AG04450 (cell line): ENCODE data around the gene SPCS2. TPM values are rescaled to one million over a fixed set of nuclear protein-coding genes. Genes with fewer than 3 reads are reported as not detected.
"Not testable (repeated sequence)": the region's sequence is repeated elsewhere in the genome, so short reads cannot be mapped to it uniquely, and the experiment has no call there.

Experiments
- CTCF ChIA-PET: fragments of 300-600, 350-600 bp; formaldehyde crosslinking; extraction: SDS; loops from one replicate; lab custom pipeline; 2022; ENCODE audit warnings: antibody characterized with exemption, inconsistent platforms; lab: Charles Lee
- POLR2A ChIA-PET: fragments of 350-600 bp; formaldehyde crosslinking; extraction: SDS; loops from one replicate; lab custom pipeline; 2021; ENCODE audit warnings: antibody characterized with exemption, inconsistent platforms; lab: Yijun Ruan, JAX
- DNase-seq: peaks from one replicate; pipeline ENCODE4 v3.0.0-alpha.2; 2011; ENCODE audit warnings: low read depth, low spot score
- H3K27ac ChIP-seq: one replicate; pipeline ENCODE4 v1.5.1; 2012; ENCODE audit warnings: low read depth, low read length, control low read depth
- H3K27me3 ChIP-seq: one replicate; pipeline ENCODE4 v1.6.0; 2012; ENCODE audit warnings: low read length; ENCODE audit not compliant: control insufficient read depth, insufficient read depth
- H3K4me3 ChIP-seq: 2 replicates; pipeline ENCODE4 v1.5.1; 2011; ENCODE audit warnings: mild to moderate bottlenecking, low read depth, low read length, control low read depth
- H3K9me3 ChIP-seq: 2 replicates; pipeline ENCODE4 v1.5.1; 2012; ENCODE audit warnings: low read length; ENCODE audit not compliant: control insufficient read depth, insufficient read depth
- polyA plus RNA-seq: library from polyadenylated mRNA; depleted of rRNA; stranded (reverse); fragments of >200 nt; gene quantifications from 2 replicates; pipeline ENCODE4 v1.2.3, GENCODE V29; 2011
- TF ChIP-seq, protein P1 (sequence below): IDR thresholded peaks from 2 replicates; pipeline ENCODE4 v1.5.1; 2011; ENCODE audit warnings: low read depth, low read length, control low read depth, inconsistent platforms

Gene SPCS2
- polyA plus RNA-seq, 1 experiment, result 195 TPM

DNA sequence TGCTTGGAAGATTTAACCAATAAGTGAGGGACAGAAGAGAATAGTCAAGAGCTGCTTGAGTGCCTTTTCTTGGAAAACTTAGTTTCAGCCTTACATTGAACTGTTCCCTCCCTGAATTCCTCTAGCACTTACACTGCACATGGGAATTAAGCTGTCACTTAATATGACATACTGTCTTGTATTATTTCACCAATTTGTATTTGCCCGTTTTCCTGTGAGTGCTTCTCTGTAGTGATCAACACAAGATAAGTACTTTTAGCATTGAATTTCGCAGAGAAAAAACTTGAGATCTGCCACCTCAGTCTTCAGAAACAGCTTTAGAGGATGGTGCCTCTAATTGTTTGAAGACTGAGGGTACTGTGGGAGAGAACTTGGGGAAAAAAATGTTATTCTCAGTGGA is 3.7 kb downstream of the SPCS2 start:
- ChIA-PET POLR2A (no interaction called here), CTCF (interaction anchor here (0.7 kb wide), 1 partner anchor 79 kb away, joined by 3 read pairs; no protein-coding TSS in a partner anchor)
- Histone ChIP-seq H3K27ac (no peak overlapping the region), H3K9me3 (no peaks in the 10 kb centered on the region; the same call in 1 of the 2 replicates), H3K27me3 (no peaks in the 10 kb centered on the region), H3K4me3 (no peak overlapping the region)
- TF ChIP-seq, protein P1, sequence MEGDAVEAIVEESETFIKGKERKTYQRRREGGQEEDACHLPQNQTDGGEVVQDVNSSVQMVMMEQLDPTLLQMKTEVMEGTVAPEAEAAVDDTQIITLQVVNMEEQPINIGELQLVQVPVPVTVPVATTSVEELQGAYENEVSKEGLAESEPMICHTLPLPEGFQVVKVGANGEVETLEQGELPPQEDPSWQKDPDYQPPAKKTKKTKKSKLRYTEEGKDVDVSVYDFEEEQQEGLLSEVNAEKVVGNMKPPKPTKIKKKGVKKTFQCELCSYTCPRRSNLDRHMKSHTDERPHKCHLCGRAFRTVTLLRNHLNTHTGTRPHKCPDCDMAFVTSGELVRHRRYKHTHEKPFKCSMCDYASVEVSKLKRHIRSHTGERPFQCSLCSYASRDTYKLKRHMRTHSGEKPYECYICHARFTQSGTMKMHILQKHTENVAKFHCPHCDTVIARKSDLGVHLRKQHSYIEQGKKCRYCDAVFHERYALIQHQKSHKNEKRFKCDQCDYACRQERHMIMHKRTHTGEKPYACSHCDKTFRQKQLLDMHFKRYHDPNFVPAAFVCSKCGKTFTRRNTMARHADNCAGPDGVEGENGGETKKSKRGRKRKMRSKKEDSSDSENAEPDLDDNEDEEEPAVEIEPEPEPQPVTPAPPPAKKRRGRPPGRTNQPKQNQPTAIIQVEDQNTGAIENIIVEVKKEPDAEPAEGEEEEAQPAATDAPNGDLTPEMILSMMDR, result no peak
- no peak for DNase-seq

DNA sequence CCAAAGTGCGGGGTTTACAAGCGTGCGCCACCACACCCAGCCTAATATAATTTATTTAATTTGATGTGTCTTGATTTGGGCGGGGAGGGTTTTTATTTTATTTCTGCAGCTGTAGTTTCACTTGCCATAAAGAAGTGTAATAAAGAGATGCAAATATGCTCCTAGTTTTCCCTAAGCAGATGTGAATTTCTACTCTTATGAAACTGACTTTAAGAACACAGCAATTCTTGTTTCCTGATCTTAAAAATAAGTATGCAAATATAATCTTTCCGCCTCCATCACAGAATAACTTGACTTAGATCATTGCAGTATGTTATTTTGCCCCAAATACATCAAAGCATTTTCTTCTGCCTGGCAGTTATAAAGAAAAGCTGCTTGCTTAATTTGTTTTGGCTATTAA is 4.4 kb downstream of the SPCS2 start:
- ChIA-PET POLR2A (no interaction called here), CTCF (no interaction called here)
- H3K27me3 ChIP-seq, result no peaks in the 10 kb centered on the region
- TF ChIP-seq, protein P1, result no peak
- no peak overlapping the region for H3K4me3 ChIP-seq
- no peaks in the 10 kb centered on the region; the same call in 1 of the 2 replicates for H3K9me3 ChIP-seq
- DNase-seq, result no peak
- no peak overlapping the region for H3K27ac ChIP-seq

DNA sequence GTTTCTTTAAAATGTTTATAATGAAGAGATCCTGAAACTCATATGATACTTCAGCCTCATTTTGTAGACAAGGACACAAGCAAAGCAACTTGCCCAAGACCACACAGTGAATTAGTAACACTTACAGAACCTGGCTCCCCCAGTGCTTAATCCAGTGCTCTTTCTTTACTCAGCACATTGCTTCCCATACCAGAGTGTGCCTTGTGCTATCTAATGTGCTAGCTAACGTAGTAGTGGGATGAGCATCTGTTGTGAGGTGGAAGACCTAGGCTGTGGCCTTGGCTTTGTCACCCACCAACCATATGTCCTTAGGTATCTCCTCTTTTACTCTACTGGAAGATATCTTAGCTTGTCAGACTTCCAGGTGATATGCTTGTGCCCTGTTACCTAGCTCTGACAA is 5.1 kb downstream of the SPCS2 start:
- Histone ChIP-seq H3K9me3 (no peaks in the 10 kb centered on the region), H3K27ac (no peak overlapping the region), H3K4me3 (no peak overlapping the region), H3K27me3 (no peaks in the 10 kb centered on the region)
- TF ChIP-seq, protein P1, result no peak
- POLR2A ChIA-PET, result no interaction called here
- CTCF ChIA-PET, result no interaction called here
- no peak for DNase-seq

DNA sequence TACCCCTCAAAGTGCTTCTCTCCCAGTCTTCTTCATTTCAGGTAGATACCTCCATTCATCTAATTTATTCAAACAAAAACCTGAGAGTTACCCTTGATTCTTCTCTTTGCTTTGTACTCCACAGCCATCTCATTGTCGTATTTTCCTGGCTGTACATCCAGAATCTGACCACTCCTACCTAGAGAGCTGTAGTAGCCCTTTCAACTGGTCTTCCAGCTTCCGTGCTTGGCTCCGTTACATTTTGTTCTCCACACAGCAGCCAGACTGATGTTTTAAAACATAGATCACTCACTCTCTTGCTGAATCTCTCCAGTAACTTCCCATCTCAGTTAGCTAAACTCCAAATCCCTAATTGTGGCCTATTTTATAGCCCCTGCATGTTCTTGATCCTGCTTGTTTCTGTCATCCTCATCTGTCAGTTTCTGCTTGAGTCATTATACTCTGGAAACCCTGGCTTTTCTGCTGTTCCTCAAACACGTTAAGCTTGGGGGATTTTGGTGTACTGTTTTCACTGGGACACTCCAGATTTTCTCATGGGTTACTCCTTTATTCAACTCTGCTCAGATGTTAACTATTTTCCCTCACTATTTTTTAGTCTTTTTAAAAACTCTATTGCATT is 7.4 kb downstream of the SPCS2 start:
- Histone ChIP-seq H3K9me3 (no peaks in the 10 kb centered on the region), H3K4me3 (no peak overlapping the region), H3K27me3 (no peaks in the 10 kb centered on the region), H3K27ac (no peak overlapping the region)
- ChIA-PET CTCF (interaction anchor here (1.2 kb wide), 2 partner anchors 27 to 56 kb away, joined by 3 to 9 read pairs; no protein-coding TSS in a partner anchor), POLR2A (no interaction called here)
- DNase-seq, result no peak
- TF ChIP-seq, protein P1, result no peak

DNA sequence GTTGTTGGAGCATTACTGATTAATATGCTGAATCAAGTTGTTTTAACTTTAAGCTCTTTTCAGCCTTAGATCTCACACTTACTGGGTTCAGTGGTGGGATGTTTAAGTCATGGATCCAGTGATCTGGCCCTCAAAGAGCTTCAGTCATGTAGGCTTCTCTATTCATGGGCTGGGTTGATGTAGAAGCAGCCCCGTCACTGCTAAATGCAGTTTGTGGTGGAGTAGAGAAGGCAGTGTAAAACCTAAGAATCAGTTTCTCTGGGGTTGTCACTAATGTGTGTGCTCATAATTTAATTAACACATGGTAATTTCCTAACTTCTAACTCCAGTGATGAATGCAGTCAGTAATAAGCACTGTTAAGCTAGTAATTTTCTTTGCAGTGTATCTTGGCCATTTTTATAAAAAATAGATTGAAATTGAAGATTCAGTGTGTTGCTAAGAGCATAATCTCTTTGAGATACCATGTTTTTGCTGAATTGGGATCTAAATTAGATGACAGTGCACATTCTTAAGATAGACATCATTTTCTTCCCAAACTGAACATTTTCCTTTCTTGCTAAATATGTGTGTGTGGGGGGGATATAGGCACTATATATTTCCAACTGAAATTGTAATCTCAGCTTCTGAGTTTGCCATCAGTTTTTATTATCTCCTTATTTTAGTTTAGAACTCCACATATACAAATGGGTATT is 9.0 kb downstream of the SPCS2 start:
- POLR2A ChIA-PET, result no interaction called here
- TF ChIP-seq, protein P1, result no peak
- Histone ChIP-seq H3K27ac (no peak overlapping the region), H3K27me3 (no peaks in the 10 kb centered on the region), H3K9me3 (no peaks in the 10 kb centered on the region), H3K4me3 (no peak overlapping the region)
- no peak for DNase-seq
- CTCF ChIA-PET, result interaction anchor here (0.9 to 1.3 kb wide), 4 partner anchors 28 to 182 kb away, joined by 3 to 5 read pairs (median 4); no protein-coding TSS in a partner anchor

DNA sequence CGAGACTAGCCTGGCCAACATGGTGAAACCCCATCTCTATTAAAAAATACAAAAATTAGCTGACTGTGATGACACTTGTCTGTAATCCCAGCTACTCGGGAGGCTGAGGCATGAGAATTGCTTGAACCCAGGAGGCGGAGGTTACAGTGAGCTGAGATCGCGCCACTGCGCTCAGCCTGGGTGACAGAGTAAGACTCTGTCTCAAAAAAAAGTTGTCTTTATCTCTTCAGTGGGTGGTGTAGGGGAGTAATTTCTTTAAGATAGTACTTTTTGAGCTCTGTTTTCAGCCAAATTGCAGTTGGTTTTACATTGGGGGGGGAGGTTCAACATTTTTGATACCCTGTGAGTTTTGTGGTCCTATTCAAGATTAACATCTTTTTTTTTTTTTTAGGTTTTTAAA is 11.1 kb downstream of the SPCS2 start:
- not testable (repeated sequence) for H3K27me3 ChIP-seq, DNase-seq, H3K4me3 ChIP-seq, H3K27ac ChIP-seq, H3K9me3 ChIP-seq
- ChIA-PET CTCF (interaction anchor here (1.0 to 1.9 kb wide), 4 partner anchors 63 to 289 kb away, joined by 4 to 7 read pairs (median 4); no protein-coding TSS in a partner anchor), POLR2A (interaction anchor here (0.7 to 1.2 kb wide), 2 partner anchors 11 to 53 kb away, joined by 3 to 6 read pairs; partner anchors contain the start of genes SPCS2 and XRRA1)
